HAP-1 (cell line): ENCODE measurements around the gene CCDC169.

Experiments used
- DNase-seq, 2 experiments: peaks; one replicate each; pipeline ENCODE4 v3.0.0-alpha.2; 2016 to 2020; ENCODE audit warnings: low spot score in 2 of 2
- H3K27me3 ChIP-seq: fragments of 250-450 bp; sonication (Bioruptor Pico); 2 replicates; pipeline ENCODE4 v1.5.1; 2020; ENCODE audit warnings: low read depth, mild to moderate bottlenecking, moderate library complexity
- H3K36me3 ChIP-seq: fragments of 250-450 bp; sonication (Bioruptor Pico); replicated peaks from 2 replicates; pipeline ENCODE4 v1.5.1; 2020; ENCODE audit warnings: mild to moderate bottlenecking
- H3K4me1 ChIP-seq: fragments of 250-450 bp; sonication (Bioruptor Pico); 2 replicates; pipeline ENCODE4 v1.5.1; 2020; ENCODE audit warnings: mild to moderate bottlenecking
- H3K4me3 ChIP-seq: fragments of 250-450 bp; sonication (Bioruptor Pico); 2 replicates; pipeline ENCODE4 v1.5.1; 2020; ENCODE audit warnings: mild to moderate bottlenecking, moderate library complexity
- H3K9me3 ChIP-seq: fragments of 250-450 bp; sonication (Bioruptor Pico); 2 replicates; pipeline ENCODE4 v1.5.1; 2020; ENCODE audit warnings: mild to moderate bottlenecking, moderate library complexity
- in situ Hi-C: fragments of 300-500 bp; cut with MboI; formaldehyde crosslinking; loops from 3 replicates; pipeline ENCODE4 v1.14.3; 2020; ENCODE audit warnings: low sequenced_read_pairs, inconsistent platforms, mixed read lengths

Gene CCDC169

DNA sequence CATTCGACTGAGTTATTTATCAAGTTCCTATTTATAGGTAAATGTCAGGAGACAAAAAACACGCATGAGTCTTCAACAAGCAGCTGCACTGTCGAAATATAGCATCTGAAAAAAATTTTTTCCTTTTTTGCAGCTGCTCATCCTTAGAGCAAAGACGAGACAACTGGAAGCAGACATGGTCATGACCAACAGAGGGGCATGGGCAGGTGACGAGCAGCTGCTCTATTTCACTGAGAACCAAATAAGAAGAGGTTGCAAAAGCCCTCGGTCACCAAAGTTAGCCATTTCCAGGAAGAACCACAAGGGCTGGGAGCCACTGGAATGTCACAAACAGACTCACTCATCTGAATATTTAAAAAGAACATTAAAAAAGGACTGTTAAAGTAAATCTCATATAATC, 105.4 kb downstream of the CCDC169 start:
- H3K36me3 ChIP-seq = no peaks in the 10 kb centered on the region
- DNase-seq = peak in 1 of 2 experiments; percentile 28
- no peaks in the 10 kb centered on the region for H3K9me3 ChIP-seq
- peaks cover 24% of the 10 kb centered on the region for H3K4me1 ChIP-seq
- no peaks in the 10 kb centered on the region for H3K27me3 ChIP-seq
- no peak overlapping the region for H3K4me3 ChIP-seq
- in situ Hi-C loops = no loop called here

DNA sequence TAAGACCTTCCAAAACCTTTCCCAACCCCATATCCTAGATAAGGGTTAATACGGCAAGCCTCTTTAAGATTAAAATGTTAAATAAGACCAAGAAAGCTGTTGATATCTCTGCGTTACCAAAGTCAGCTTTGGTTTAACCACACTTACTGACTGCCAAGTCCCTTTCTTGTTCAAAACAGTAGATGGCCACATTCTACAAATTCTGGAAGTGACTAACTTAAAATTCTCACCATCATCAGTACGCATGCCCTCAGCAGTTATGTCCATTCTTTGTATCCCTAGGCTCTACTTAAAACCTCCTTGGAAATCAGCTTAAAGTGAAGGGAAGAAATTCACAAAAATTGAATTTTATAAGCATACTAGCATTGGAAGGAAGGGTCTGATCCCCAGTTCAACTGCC, 106.8 kb downstream of the CCDC169 start:
- Histone ChIP-seq H3K27me3 (no peaks in the 10 kb centered on the region), H3K4me3 (no peak overlapping the region), H3K36me3 (no peaks in the 10 kb centered on the region), H3K4me1 (peaks cover 24% of the 10 kb centered on the region), H3K9me3 (no peaks in the 10 kb centered on the region)
- no peak for DNase-seq
- in situ Hi-C loops = no loop called here

DNA sequence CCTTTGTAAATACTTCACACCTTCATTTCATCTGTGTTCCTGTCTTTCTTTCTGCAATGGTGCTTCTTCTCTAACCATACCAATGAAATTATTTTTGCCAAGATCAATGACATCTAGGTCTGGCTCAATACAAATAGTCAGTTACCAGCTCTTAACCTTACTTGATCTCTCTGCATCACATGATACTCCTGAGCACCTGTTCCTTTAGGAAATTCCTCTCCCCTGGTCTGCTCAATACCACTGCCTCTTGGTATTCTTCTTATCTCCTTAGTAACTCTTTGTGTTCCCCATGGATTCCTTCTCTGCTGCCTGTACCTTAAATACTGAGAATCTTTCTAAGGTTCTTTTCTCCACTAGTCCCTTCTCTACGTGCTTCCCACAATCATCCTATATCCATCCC, 109.2 kb downstream of the CCDC169 start:
- Histone ChIP-seq H3K36me3 (no peaks in the 10 kb centered on the region), H3K27me3 (no peaks in the 10 kb centered on the region), H3K9me3 (no peaks in the 10 kb centered on the region), H3K4me3 (no peak overlapping the region), H3K4me1 (peaks cover 17% of the 10 kb centered on the region)
- in situ Hi-C loops = no loop called here
- DNase-seq = no peak

DNA sequence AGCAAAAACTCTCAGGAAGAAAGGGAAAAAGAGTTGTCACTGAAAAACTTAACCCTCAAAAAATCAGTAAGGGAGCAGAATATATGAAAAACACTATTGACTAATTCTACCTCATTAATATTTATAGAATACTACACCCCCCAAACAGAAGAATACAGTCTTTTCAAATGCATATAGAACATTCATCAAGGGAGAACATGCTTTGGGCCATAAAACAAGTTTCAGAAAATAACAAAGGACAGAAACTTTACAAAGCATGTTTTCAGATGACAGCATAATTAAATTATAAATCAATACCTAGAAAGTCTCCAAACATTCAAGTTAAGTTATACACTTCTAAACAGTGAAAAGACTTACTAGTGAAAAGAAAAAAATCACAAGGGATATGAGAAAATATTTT, 113.7 kb downstream of the CCDC169 start:
- H3K27me3 ChIP-seq = no peaks in the 10 kb centered on the region
- H3K9me3 ChIP-seq = no peaks in the 10 kb centered on the region; the same call in 1 of the 2 replicates
- peaks cover 5% of the 10 kb centered on the region; the same call in 1 of the 2 replicates for H3K4me1 ChIP-seq
- no peak overlapping the region for H3K4me3 ChIP-seq
- peak in 1 of 2 experiments; percentile 90 for DNase-seq
- in situ Hi-C loops = no loop called here
- no peaks in the 10 kb centered on the region for H3K36me3 ChIP-seq
